Measurements from ENCODE around the gene TNKS1BP1. TPM values are rescaled to one million over a fixed set of nuclear protein-coding genes. Genes with fewer than 3 reads are reported as not detected.

Gene TNKS1BP1
- polyA plus RNA-seq, 1 experiment: 73.7 TPM

GRCh38 chr11:57262157-57262556 lies 62.6 kb downstream of the TNKS1BP1 start:
- Histone ChIP-seq H3K36me3 (ENCODE audit: control insufficient read depth, insufficient read depth, low read length) (no peaks in the 10 kb centered on the region), H3K27me3 (ENCODE audit: control insufficient read depth, insufficient read depth, low read length) (no peaks in the 10 kb centered on the region; the same call in 1 of the 2 replicates), H3K4me3 (ENCODE audit: low read depth, low read length) (no peak overlapping the region)
- CTCF ChIA-PET: interaction anchor here (8.1 kb wide), 1 partner anchor 12 kb away, joined by 54 read pairs; no protein-coding TSS in a partner anchor
- TF ChIP-seq, protein P1, sequence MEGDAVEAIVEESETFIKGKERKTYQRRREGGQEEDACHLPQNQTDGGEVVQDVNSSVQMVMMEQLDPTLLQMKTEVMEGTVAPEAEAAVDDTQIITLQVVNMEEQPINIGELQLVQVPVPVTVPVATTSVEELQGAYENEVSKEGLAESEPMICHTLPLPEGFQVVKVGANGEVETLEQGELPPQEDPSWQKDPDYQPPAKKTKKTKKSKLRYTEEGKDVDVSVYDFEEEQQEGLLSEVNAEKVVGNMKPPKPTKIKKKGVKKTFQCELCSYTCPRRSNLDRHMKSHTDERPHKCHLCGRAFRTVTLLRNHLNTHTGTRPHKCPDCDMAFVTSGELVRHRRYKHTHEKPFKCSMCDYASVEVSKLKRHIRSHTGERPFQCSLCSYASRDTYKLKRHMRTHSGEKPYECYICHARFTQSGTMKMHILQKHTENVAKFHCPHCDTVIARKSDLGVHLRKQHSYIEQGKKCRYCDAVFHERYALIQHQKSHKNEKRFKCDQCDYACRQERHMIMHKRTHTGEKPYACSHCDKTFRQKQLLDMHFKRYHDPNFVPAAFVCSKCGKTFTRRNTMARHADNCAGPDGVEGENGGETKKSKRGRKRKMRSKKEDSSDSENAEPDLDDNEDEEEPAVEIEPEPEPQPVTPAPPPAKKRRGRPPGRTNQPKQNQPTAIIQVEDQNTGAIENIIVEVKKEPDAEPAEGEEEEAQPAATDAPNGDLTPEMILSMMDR (IDR thresholded peaks at IDR 0.05; ENCODE audit: insufficient read depth, low read depth, low read length): no peak
- POLR2A ChIA-PET: no interaction called here
- DNase-seq (ENCODE audit: low read depth): no peak

DNA sequence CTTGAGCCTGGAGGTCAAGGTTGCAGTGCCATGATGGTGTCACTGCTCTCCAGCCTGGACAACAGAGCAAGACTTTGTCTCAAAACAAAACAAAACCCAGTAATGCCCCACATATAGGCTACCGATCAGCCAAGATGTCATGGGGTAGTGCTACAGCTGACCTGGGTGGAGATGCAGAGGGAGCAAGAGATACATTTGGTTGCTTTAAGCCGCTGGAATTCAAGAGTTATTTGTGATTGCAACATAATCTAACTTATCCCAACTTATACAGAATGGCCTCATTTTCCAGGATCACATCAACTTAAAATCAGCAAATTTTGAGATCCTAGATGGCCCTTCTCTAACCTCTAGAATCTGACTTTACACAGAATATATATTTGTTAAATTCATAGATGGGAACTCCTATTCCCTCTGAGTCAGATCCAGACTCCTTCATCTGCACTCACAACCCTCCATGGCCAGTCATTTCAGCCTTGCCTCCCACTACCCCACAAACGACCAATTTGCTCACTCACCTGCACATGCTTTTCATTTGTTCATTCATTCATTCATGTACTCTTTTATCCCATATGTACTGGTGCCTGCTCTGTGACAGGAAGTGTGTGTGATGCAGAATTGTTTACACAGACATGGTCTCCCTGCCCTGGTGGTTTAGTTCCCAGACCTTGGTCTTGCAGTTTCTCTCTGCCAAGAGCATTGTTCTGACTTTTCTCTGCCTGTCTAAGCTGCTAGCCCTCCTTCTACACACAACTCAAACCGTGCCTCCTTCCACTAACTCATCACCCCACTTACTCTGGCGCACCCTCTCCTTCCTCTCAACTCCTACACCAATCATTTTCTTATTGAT lies 63.6 kb downstream of the TNKS1BP1 start:
- Histone ChIP-seq H3K36me3 (ENCODE audit: control insufficient read depth, insufficient read depth, low read length) (no peaks in the 10 kb centered on the region), H3K4me3 (ENCODE audit: low read depth, low read length) (no peak overlapping the region), H3K27me3 (ENCODE audit: control insufficient read depth, insufficient read depth, low read length) (no peaks in the 10 kb centered on the region; the same call in 1 of the 2 replicates)
- CTCF ChIA-PET: interaction anchor here (8.1 kb wide), 1 partner anchor 11 kb away, joined by 54 read pairs; no protein-coding TSS in a partner anchor
- POLR2A ChIA-PET: no interaction called here
- no peak for DNase-seq (ENCODE audit: low read depth)
- TF ChIP-seq, protein P1 (IDR thresholded peaks at IDR 0.05; ENCODE audit: insufficient read depth, low read depth, low read length): no peak

DNA sequence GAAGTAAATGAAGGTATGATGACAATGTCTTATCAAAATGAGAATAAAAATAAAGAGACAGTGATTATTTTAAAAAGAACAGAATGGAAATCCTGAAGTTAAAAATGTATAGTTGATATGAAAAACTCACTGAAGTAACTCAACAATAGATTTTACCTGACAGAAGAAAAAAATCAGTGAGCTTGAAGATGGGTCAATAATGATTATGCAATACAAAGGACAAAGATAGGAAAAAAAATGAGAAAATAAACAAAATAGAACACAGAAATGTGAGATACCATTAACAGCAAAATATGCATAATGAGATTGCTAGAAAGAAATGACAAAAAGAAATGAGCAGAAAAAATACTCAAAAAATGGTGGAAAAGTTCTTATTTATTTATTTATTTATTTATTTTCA lies 68.6 kb downstream of the TNKS1BP1 start:
- Histone ChIP-seq H3K27me3 (ENCODE audit: control insufficient read depth, insufficient read depth, low read length) (peaks cover 1% of the 10 kb centered on the region; the same call in 1 of the 2 replicates), H3K4me3 (ENCODE audit: low read depth, low read length) (no peak overlapping the region), H3K36me3 (ENCODE audit: control insufficient read depth, insufficient read depth, low read length) (no peaks in the 10 kb centered on the region)
- ChIA-PET POLR2A (no interaction called here), CTCF (interaction anchor here (1.5 kb wide), 1 partner anchor 415 kb away, joined by 8 read pairs; no protein-coding TSS in a partner anchor)
- DNase-seq (ENCODE audit: low read depth): no peak
- TF ChIP-seq, protein P1 (IDR thresholded peaks at IDR 0.05; ENCODE audit: insufficient read depth, low read depth, low read length): no peak

DNA sequence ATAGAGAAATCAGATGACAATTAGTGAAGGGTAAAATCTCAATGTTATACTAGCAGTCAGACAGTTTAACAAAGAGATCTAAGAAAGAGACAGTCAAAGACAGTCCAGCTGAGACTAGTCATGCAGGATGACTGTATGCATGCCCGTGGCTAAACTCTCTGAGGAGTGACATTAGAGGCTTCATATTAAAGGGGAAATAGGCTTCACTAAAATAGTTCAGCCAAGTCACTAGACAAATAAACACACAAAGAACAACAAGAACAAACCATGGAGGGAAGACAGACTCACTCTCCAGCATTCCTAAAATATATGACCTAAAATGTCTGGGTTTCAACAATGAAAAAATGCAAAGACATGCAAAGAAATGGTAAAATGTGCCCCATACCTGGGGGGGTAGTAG lies 69.1 kb downstream of the TNKS1BP1 start:
- Histone ChIP-seq H3K27me3 (ENCODE audit: control insufficient read depth, insufficient read depth, low read length) (peaks cover 2% of the 10 kb centered on the region; the same call in 1 of the 2 replicates), H3K36me3 (ENCODE audit: control insufficient read depth, insufficient read depth, low read length) (no peaks in the 10 kb centered on the region), H3K4me3 (ENCODE audit: low read depth, low read length) (no peak overlapping the region)
- TF ChIP-seq, protein P1 (IDR thresholded peaks at IDR 0.05; ENCODE audit: insufficient read depth, low read depth, low read length): no peak
- POLR2A ChIA-PET: interaction anchor here (0.5 kb wide), 1 partner anchor 69 kb away, joined by 4 read pairs; the partner anchor contains the start of gene TNKS1BP1
- CTCF ChIA-PET: interaction anchor here (0.6 to 1.4 kb wide), 4 partner anchors 28 to 413 kb away, joined by 3 to 4 read pairs (median 3); no protein-coding TSS in a partner anchor
- no peak for DNase-seq (ENCODE audit: low read depth)

DNA sequence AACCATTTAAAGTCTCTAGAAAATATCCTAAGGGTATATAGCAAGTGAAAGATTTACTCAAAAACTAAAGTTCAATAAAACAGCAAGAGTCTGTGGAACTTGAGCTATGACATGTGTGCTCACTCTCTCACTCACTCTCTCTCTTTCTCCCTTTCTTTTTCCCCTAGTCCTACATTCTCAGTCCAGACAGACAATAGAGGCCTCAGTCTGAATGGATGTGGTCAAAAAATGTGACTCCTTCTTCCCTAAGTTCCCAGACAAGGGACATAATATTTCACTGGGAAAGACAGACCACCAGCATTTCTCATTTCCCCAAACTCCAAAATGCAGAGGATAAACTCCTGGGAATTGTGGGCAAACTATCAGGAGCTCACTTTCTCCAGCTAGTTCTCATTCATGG lies 70.1 kb downstream of the TNKS1BP1 start:
- TF ChIP-seq, protein P1 (IDR thresholded peaks at IDR 0.05; ENCODE audit: insufficient read depth, low read depth, low read length): no peak
- Histone ChIP-seq H3K36me3 (ENCODE audit: control insufficient read depth, insufficient read depth, low read length) (no peaks in the 10 kb centered on the region), H3K27me3 (ENCODE audit: control insufficient read depth, insufficient read depth, low read length) (peaks cover 2% of the 10 kb centered on the region; the same call in 1 of the 2 replicates), H3K4me3 (ENCODE audit: low read depth, low read length) (no peak overlapping the region)
- no peak for DNase-seq (ENCODE audit: low read depth)
- ChIA-PET POLR2A (no interaction called here), CTCF (interaction anchor here (1.0 to 1.4 kb wide), 3 partner anchors 29 to 86 kb away, joined by 3 to 4 read pairs (median 3); no protein-coding TSS in a partner anchor)
